Measurements from ENCODE around the gene LRMDA.

LRMDA gene

DNA sequence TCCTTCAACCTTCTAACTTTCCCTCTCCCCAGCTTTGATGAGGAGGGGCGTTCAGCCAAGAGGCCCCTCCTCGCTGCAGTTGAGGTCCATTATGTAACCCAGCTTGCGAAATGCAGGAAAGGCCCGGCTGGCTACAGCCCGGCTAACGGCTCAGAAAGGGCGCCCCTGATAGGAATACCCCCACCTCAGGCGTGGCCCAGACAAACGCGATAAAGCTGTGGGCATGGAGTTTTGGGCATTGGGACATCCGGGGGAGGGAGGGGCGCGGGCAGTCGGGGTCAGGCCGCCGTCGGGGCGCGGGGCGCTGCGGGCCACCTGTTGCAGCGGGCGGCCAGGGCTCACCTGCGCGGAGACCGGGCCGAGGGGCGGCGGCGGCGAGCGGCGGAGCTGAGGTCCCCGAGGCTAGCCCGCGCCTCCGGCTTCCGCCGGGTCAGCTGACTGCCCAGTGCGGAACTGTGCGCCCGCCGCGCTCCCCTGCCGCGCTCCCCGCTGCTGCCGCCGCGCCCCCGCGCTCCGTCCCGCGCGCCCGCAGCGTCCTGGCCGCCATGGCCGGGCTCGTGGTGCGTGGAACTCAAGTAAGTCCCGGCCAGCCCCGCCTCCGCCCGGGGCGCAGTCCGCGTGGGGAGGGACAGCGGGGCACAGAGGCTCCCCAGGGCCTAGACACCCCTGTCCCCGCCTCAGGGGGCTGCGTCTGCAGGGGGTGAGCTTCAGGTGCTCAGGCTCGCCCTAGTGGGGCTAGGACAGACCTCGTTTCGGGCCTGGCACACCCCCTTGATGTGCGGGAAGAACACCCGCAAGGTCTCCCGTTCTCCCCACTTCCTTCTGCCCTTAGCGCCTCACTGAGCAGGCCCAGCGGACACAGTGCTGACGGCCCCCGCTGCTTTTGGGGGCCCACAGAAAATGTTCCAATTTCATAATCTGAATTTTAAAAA lies at the start of gene LRMDA:
Gene LRMDA (plus strand): TSS at position 445 of the 932 bp plus-strand sequence.
- H3K9me3 ChIP-seq (ENCODE audit: low read length): no peaks in the 10 kb centered on the region
- no peak within 1 kb of the TSS for H3K4me3 ChIP-seq (ENCODE audit: low read length)
- H3K36me3 ChIP-seq (ENCODE audit: insufficient read depth, low read length): no peaks in the 10 kb centered on the region
- peaks cover 24% of the 10 kb centered on the region for H3K4me1 ChIP-seq (ENCODE audit: insufficient read depth, low read length)
- H2AFZ ChIP-seq (ENCODE audit: low read depth, low read length): no peak within 1 kb of the TSS
- H3K27me3 ChIP-seq (ENCODE audit: insufficient read depth, low read length): no peaks in the 10 kb centered on the region

- no peak overlapping the region for H2AFZ ChIP-seq (ENCODE audit: low read depth, low read length)
- peaks cover 3% of the 10 kb centered on the region for H3K9me3 ChIP-seq (ENCODE audit: low read length)
- H3K27me3 ChIP-seq (ENCODE audit: insufficient read depth, low read length): no peaks in the 10 kb centered on the region
Observed at GRCh38 chr10:75386128-75386527, 45.3 kb upstream of the LRMDA start.

DNA sequence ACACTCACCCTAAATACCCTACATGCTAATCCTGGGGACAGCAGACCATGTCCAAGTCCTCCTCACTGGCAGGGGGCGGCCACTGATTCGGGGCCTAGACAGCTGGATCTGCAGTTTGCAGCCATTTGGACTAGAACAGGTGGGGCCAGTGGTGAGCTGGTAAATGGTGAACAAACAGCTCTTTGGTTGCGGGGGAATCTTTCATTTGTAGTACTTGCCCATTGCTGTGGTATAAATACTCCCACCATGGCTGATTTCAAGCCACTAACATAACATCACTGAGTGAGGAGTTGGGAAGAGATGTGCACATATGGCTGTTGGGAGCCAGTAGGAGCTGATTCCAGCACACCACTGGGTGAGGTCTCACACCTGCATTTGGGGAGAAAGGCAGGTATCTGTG lies 43.3 kb upstream of the LRMDA start:
- Histone ChIP-seq H3K27me3 (ENCODE audit: insufficient read depth, low read length) (no peaks in the 10 kb centered on the region), H3K4me3 (ENCODE audit: low read length) (no peak overlapping the region), H3K4me1 (ENCODE audit: insufficient read depth, low read length) (no peaks in the 10 kb centered on the region), H3K36me3 (ENCODE audit: insufficient read depth, low read length) (no peaks in the 10 kb centered on the region), H2AFZ (ENCODE audit: low read depth, low read length) (no peak overlapping the region), H3K9me3 (ENCODE audit: low read length) (peaks cover 3% of the 10 kb centered on the region)

More at GRCh38 chr10:75386128-75386527, 45.3 kb upstream of the LRMDA start:
- no peaks in the 10 kb centered on the region for H3K36me3 ChIP-seq (ENCODE audit: insufficient read depth, low read length)
- H3K4me3 ChIP-seq (ENCODE audit: low read length): no peak overlapping the region
- H3K4me1 ChIP-seq (ENCODE audit: insufficient read depth, low read length): no peaks in the 10 kb centered on the region

DNA sequence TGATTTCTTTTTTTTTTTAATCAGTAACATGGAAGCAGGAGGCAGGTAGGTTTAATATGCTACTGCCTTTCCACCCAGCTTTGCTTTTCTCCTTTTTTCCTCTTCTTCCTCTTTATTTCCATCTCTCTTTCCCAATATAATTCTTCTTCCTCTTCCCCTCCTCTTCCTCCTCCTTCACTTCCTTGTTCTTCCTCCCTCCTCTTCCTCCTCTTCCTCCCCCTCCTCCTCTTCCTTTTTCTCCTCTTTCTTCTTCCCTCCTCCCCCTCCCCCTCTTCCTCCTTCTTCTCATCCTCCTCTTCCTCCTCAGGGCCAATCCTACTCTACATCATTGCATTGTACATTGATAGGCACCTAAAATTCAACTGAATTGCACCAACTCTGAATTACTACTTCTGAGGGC lies 41.2 kb upstream of the LRMDA start:
- no peaks in the 10 kb centered on the region for H3K27me3 ChIP-seq (ENCODE audit: insufficient read depth, low read length)

GRCh38 chr10:75392271-75392670 lies 39.2 kb upstream of the LRMDA start:
- Histone ChIP-seq H3K36me3 (ENCODE audit: insufficient read depth, low read length) (no peaks in the 10 kb centered on the region), H3K27me3 (ENCODE audit: insufficient read depth, low read length) (no peaks in the 10 kb centered on the region), H3K4me1 (ENCODE audit: insufficient read depth, low read length) (no peaks in the 10 kb centered on the region), H3K9me3 (ENCODE audit: low read length) (peaks cover 5% of the 10 kb centered on the region), H3K4me3 (ENCODE audit: low read length) (no peak overlapping the region), H2AFZ (ENCODE audit: low read depth, low read length) (no peak overlapping the region)

More for the DNA sequence above, 41.2 kb upstream of the LRMDA start:
- Histone ChIP-seq H3K36me3 (ENCODE audit: insufficient read depth, low read length) (no peaks in the 10 kb centered on the region), H3K9me3 (ENCODE audit: low read length) (peaks cover 3% of the 10 kb centered on the region), H3K4me3 (ENCODE audit: low read length) (no peak overlapping the region), H2AFZ (ENCODE audit: low read depth, low read length) (no peak overlapping the region), H3K4me1 (ENCODE audit: insufficient read depth, low read length) (no peaks in the 10 kb centered on the region)

DNA sequence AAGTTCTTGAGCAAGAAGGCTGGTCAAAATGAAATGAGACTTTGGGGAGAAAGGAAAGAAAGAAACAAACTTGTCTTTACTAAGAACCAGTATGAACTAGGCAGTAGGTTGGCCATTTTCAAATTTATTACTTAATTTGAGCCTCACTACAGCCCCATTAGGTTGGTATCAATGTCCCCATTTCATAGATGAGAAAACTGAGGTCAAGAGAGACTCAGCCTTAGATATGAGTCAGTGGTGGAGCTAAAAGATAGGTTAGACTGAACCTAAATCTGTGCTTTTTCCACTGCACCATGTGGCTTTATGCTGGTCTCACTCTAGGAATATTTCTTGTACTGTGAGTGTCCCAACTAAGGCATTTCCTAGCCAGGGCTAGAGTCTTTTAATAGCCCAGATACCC lies 38.7 kb upstream of the LRMDA start:
- H3K27me3 ChIP-seq (ENCODE audit: insufficient read depth, low read length): no peaks in the 10 kb centered on the region
- no peak overlapping the region for H3K4me3 ChIP-seq (ENCODE audit: low read length)
- peaks cover 3% of the 10 kb centered on the region for H3K9me3 ChIP-seq (ENCODE audit: low read length)
- H3K4me1 ChIP-seq (ENCODE audit: insufficient read depth, low read length): no peaks in the 10 kb centered on the region
- H2AFZ ChIP-seq (ENCODE audit: low read depth, low read length): no peak overlapping the region
- no peaks in the 10 kb centered on the region for H3K36me3 ChIP-seq (ENCODE audit: insufficient read depth, low read length)

- H3K36me3 ChIP-seq (ENCODE audit: insufficient read depth, low read length): peaks cover 9% of the 10 kb centered on the region
- peaks cover 2% of the 10 kb centered on the region for H3K4me1 ChIP-seq (ENCODE audit: insufficient read depth, low read length)
- H3K27me3 ChIP-seq (ENCODE audit: insufficient read depth, low read length): no peaks in the 10 kb centered on the region
- H3K9me3 ChIP-seq (ENCODE audit: low read length): peaks cover 3% of the 10 kb centered on the region
- H3K4me3 ChIP-seq (ENCODE audit: low read length): no peak overlapping the region
- no peak overlapping the region for H2AFZ ChIP-seq (ENCODE audit: low read depth, low read length)
Observed at GRCh38 chr10:75394221-75394620, 37.2 kb upstream of the LRMDA start.

DNA sequence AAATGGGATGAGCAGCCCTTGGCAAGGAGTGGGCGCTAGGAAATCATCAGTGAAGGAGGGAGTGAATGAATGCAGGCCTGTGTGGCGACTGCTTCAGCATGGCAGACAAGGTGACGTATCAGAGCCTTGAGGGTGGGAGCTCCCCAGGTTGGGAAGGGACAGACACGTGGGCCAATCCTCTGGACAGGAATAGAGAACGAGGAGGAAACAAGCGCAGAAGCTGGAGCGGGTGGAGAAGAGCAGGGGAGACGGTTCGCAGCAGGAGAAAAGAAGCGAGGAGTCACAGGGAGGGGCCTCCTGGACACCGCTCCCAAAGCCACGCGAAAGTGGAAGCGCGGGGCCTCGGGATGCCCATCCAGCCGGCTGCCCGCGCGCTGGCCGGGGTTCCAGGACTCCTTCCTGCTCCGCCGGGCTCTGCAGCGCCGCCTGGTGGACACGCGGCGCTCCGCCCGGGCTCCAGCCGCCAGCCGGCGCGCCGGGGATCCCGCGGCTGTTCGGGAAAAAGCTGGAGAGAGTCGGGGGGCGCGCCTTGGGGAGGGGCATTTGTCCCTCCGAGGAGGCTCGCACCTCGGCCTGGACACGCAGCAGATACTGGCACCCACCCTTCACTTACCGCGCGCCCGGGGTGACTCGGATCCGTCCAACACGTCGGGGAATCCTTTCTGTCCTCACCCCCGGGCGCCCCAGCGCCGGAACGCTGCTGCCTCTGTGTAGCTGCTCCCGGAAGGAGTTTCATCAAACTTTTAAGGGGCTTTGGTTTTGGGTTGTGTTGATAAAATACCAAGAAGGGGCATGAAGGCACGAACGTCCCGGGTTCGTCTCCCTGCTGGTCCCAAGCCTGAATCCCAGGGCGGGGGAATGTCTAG lies 36.1 kb upstream of the LRMDA start:
- H2AFZ ChIP-seq (ENCODE audit: low read depth, low read length): no peak overlapping the region
- peaks cover 9% of the 10 kb centered on the region for H3K36me3 ChIP-seq (ENCODE audit: insufficient read depth, low read length)
- peaks cover 3% of the 10 kb centered on the region for H3K9me3 ChIP-seq (ENCODE audit: low read length)
- H3K27me3 ChIP-seq (ENCODE audit: insufficient read depth, low read length): no peaks in the 10 kb centered on the region
- peaks cover 9% of the 10 kb centered on the region for H3K4me1 ChIP-seq (ENCODE audit: insufficient read depth, low read length)
- H3K4me3 ChIP-seq (ENCODE audit: low read length): no peak overlapping the region

GRCh38 chr10:75395932-75396630 lies 35.3 kb upstream of the LRMDA start:
- Histone ChIP-seq H3K4me1 (ENCODE audit: insufficient read depth, low read length) (peaks cover 13% of the 10 kb centered on the region), H3K4me3 (ENCODE audit: low read length) (no peak overlapping the region), H3K9me3 (ENCODE audit: low read length) (peaks cover 3% of the 10 kb centered on the region), H2AFZ (ENCODE audit: low read depth, low read length) (no peak overlapping the region), H3K36me3 (ENCODE audit: insufficient read depth, low read length) (peaks cover 9% of the 10 kb centered on the region), H3K27me3 (ENCODE audit: insufficient read depth, low read length) (no peaks in the 10 kb centered on the region)

GRCh38 chr10:75396631-75397495 lies 34.6 kb upstream of the LRMDA start:
- H3K9me3 ChIP-seq (ENCODE audit: low read length): peaks cover 3% of the 10 kb centered on the region
- peaks cover 13% of the 10 kb centered on the region for H3K4me1 ChIP-seq (ENCODE audit: insufficient read depth, low read length)
- no peak overlapping the region for H3K4me3 ChIP-seq (ENCODE audit: low read length)
- no peak overlapping the region for H2AFZ ChIP-seq (ENCODE audit: low read depth, low read length)
- H3K36me3 ChIP-seq (ENCODE audit: insufficient read depth, low read length): peaks cover 9% of the 10 kb centered on the region
- H3K27me3 ChIP-seq (ENCODE audit: insufficient read depth, low read length): no peaks in the 10 kb centered on the region

GRCh38 chr10:75397496-75398199 lies 33.8 kb upstream of the LRMDA start:
- Histone ChIP-seq H3K4me1 (ENCODE audit: insufficient read depth, low read length) (peaks cover 13% of the 10 kb centered on the region), H2AFZ (ENCODE audit: low read depth, low read length) (no peak overlapping the region), H3K9me3 (ENCODE audit: low read length) (peaks cover 3% of the 10 kb centered on the region), H3K36me3 (ENCODE audit: insufficient read depth, low read length) (peaks cover 9% of the 10 kb centered on the region), H3K4me3 (ENCODE audit: low read length) (no peak overlapping the region), H3K27me3 (ENCODE audit: insufficient read depth, low read length) (no peaks in the 10 kb centered on the region)
